ENCODE data around the gene SNCAIP. TPM values are rescaled to one million over a fixed set of nuclear protein-coding genes. Genes with fewer than 3 reads are reported as not detected.

SNCAIP gene
- total and polyA plus RNA-seq, 12 donors, result 0.54 to 2.5 (median 1.4) TPM

DNA sequence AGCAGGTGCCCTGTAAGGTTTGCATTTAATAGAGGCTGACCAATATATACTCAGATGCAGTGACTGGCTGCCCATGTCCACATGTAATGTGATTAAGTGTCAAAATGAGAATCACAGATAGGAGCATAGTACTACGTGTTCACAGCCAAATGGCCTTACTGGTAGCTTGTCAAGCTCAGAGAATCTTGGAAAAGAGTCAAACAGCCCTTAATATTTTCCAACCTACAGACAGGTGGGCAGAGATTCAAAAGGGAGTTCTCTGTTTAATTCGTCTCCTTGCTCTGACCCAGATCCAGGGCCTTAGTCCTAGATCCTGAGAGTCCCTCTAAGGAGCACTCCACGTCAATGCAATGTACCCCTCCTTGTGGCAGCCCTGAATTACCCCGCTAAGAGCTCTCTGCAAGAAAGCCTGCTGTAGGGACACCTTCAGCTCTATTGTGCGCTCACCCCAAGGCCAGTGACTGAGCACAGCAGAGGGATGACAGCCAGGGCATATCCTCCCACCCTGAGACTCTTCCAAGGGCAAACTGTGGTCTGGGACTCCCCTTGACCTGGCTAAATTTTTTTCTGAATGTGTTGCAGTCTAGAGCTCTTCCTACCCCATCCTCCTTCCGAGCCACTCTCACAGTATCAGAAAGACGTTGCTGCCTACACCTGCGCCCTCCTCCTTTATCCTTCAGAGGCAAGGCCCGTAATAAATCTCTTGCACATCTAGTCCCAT, 159.2 kb downstream of the SNCAIP start:
- Histone ChIP-seq H3K9me3 (no peaks in the 10 kb centered on the region), H3K27me3 (no peaks in the 10 kb centered on the region), H3K4me1 (peaks cover 0 to 12% (median 0%) of the 10 kb centered on the region in 9 donors), H3K27ac (no peak overlapping the region), H3K4me3 (no peak overlapping the region), H3K36me3 (no peaks in the 10 kb centered on the region)
- TF ChIP-seq, protein P1, sequence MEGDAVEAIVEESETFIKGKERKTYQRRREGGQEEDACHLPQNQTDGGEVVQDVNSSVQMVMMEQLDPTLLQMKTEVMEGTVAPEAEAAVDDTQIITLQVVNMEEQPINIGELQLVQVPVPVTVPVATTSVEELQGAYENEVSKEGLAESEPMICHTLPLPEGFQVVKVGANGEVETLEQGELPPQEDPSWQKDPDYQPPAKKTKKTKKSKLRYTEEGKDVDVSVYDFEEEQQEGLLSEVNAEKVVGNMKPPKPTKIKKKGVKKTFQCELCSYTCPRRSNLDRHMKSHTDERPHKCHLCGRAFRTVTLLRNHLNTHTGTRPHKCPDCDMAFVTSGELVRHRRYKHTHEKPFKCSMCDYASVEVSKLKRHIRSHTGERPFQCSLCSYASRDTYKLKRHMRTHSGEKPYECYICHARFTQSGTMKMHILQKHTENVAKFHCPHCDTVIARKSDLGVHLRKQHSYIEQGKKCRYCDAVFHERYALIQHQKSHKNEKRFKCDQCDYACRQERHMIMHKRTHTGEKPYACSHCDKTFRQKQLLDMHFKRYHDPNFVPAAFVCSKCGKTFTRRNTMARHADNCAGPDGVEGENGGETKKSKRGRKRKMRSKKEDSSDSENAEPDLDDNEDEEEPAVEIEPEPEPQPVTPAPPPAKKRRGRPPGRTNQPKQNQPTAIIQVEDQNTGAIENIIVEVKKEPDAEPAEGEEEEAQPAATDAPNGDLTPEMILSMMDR (IDR thresholded peaks at IDR 0.05), result no peak
- no peak for DNase-seq
- intact Hi-C loops (cut with DNase I), result no loop called here
- 70 to 71% methylated on average over 9 of the region's 9 CpGs for WGBS, 2 donors
- peak in 1 of 8 donors; percentile 22 for ATAC-seq

DNA sequence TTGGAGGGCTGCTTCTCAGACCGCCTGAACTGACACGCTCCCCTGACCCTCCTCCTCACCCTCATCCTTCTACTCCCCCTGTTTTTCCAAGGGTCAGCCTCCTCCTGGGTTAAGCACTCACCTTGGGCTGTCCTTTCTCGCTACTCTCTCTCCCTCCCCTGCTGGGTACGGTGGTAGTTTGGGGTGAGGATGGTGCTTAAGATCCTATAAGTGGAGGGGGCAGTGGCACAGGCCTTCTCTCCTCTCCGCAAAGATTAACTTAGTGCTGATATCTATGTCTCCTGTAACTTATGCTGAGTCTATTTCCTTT, 159.7 kb downstream of the SNCAIP start:
- H3K36me3 ChIP-seq, result no peaks in the 10 kb centered on the region
- H3K27ac ChIP-seq, result no peak overlapping the region
- H3K4me1 ChIP-seq, result peaks cover 0 to 12% (median 0%) of the 10 kb centered on the region in 9 donors
- ATAC-seq, result no peak
- TF ChIP-seq, protein P1 (IDR thresholded peaks at IDR 0.05), result no peak
- intact Hi-C loops (cut with DNase I), result no loop called here
- H3K9me3 ChIP-seq, result no peaks in the 10 kb centered on the region
- DNase-seq, result no peak
- WGBS, 2 donors, result 87 to 92% methylated on average over 5 of the region's 5 CpGs
- H3K4me3 ChIP-seq, result no peak overlapping the region
- H3K27me3 ChIP-seq, result no peaks in the 10 kb centered on the region

DNA sequence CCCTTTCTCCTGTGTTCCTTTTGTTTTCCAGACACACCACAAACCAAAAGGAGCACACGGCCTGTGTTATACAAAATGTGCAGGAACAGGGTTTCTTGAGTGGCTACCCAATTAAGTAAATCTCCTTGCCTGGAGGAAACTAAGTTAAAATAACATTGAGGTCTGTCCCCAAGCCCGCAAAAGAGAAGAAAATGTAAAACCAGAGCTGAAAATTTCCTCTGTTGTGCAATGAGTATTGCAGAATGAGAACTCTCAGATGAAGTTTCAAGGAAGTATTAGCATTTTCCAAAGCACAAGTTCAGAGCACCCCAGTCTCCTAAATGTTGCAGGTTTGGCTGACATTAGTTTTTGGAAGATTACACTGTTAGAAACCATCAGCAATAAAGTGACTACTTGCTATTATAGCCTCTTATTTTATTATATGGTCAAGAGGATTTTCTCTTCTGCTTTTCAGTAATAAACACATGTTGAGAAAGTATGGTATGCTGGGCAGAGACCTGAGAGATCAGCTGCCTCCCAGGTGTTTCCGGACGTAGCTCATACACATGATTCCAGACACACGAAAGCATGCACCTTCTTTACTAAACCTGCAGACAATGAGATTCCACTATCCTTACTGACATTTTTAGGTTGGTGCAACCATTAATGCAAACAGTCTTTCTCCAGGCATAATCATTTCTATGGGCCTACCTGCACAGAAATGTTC, 161.3 kb downstream of the SNCAIP start:
- WGBS, 2 donors, result 93 to 94% methylated on average over 5 of the region's 5 CpGs
- no peaks in the 10 kb centered on the region for H3K27me3 ChIP-seq
- H3K9me3 ChIP-seq, result no peaks in the 10 kb centered on the region
- intact Hi-C loops (cut with DNase I), result no loop called here
- no peaks in the 10 kb centered on the region for H3K36me3 ChIP-seq
- H3K4me3 ChIP-seq, result no peak overlapping the region
- peaks cover 0 to 12% (median 0%) of the 10 kb centered on the region in 9 donors for H3K4me1 ChIP-seq
- no peak overlapping the region for H3K27ac ChIP-seq
- TF ChIP-seq, protein P1 (IDR thresholded peaks at IDR 0.05), result no peak
- ATAC-seq (no peak), DNase-seq (no peak)

DNA sequence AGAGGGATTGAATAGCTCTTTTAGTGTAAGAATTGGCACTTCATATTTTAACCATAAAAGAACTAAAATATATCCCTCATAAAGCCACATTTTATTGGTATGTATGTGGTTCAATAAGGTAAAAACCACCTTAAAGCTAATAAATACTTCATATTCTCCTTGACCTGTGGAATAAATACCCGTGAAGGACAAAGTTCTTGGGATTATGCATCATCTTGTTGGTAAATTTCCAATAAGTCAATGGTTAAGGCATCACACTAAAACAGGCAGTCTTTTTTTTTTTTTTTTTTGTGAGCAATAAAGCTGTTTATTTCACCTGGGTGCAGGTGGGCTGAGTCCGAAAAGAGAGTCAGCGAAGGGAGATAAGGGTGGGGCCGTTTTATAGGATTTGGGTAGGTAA, 161.9 kb downstream of the SNCAIP start:
- H3K4me1 ChIP-seq, result peaks cover 0 to 12% (median 0%) of the 10 kb centered on the region in 9 donors
- H3K27me3 ChIP-seq, result no peaks in the 10 kb centered on the region
- TF ChIP-seq, protein P1 (IDR thresholded peaks at IDR 0.05), result no peak
- ATAC-seq (no peak), DNase-seq (no peak)
- no peaks in the 10 kb centered on the region for H3K36me3 ChIP-seq
- intact Hi-C loops (cut with DNase I), result no loop called here
- H3K27ac ChIP-seq, result no peak overlapping the region
- H3K4me3 ChIP-seq, result no peak overlapping the region
- WGBS, 2 donors, result 91 to 92% methylated on average over 2 to 3 of the region's 4 CpGs
- no peaks in the 10 kb centered on the region for H3K9me3 ChIP-seq
